ENCODE data around the gene GDA.

Gene GDA

DNA sequence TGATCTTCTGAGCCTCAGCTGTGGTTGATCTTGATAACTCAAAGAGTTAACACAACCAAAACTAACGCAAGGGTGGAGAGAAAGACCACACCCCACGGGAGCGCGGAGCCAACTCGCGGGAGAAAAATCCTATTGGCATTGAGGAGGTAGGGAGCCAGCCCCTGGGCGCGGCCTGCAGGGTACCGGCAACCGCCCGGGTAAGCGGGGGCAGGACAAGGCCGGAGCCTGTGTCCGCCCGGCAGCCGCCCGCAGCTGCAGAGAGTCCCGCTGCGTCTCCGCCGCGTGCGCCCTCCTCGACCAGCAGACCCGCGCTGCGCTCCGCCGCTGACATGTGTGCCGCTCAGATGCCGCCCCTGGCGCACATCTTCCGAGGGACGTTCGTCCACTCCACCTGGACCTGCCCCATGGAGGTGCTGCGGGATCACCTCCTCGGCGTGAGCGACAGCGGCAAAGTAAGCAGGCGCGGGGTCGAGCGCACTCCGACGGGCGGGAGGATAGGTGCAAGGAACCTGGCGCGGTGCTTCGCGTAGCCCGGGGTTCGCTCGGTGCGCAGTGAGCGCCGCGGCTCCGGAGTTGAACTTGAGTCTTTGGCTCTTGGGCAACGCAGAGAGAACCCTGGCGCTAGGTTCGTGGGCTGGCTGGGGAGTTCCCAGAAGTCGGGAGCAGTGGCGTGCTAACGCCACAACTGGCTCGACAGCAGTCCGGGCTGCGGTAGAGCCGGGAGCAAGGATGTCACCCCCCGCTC, at the start of gene GDA:
TSS of gene GDA (plus strand) at position 210 of the 745 bp plus-strand sequence. CDS start at position 330, 120 bp downstream.
- DNase-seq = no peak

DNA sequence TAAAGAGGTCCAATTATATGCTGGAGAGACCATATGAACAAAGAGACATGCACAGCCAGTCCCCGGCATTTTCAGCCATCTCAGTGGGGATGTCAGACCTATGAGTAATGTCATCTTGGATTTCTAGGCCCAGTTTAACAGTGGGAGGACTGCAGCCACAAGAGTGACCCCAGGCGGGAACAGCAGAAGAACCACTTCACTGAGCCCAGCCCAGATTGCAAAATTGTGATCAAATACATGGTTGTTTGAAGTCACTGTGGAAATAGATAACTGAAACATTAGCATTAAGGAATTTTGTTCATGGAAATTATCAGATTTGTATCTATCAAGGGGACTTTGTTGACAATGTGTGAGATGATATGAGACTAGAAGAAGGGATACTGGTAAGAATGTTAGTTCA, 46.7 kb upstream of the GDA start:
- no peak for DNase-seq

DNA sequence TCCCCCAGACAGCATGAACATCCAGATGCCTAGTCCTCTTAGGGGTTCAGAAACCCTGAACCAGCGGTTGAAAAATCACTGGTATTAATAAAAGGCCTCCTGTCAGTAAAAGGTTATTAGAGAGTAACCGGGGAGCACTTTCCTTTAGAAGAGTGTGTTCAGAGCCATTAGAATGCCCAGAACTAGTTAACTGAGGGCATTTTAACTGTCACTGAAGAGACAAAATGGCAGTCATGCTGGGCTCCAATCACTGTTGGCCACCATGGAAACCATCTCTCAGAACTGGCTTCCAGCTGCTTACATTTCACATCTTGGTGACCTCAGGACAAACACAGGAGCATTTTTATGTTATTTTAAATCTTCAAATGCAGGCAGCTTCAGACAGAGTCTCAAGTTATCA, 36.2 kb upstream of the GDA start:
- DNase-seq = no peak

DNA sequence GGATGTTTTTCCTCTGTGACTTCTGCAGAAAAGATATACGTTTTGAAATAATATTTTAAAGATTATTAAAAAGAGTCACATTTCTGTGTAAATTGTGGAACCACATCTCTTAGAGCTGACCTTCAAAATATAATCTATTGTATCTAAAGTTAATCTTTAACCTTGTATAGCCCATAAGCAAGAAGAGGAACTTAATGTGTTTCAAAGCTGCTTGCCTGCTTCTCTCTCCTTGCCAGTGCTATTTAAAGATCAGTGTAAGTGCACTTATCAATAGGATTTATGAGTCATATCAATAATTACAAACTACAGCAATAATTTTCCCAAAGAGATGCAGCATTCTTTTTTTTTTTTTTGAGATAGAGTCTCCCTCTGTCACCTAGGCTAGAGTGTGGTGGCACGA, 29.4 kb upstream of the GDA start:
- no peak for DNase-seq

- no peak for DNase-seq
Measured at GRCh38 chr9:72124947-72125346, 24.3 kb upstream of the GDA start.

DNA sequence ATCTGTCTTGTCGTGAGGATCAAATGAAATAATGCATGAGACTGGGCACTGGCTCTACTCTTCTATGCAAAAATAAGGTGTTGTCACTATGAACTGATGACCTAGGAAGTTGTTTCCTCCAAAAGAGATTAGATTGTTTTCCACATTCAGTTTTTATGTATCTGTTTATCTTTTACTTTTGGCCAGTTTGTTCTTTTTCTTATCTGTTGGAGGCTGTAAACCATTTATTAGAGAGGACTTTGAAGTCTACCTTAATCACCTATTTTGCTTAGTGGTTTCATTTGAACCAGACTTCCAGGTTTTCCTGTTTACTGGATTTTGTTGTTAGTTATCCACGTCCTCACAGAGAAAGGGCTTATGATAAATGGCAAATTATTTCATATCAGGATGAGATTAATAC, 21.5 kb upstream of the GDA start:
- no peak for DNase-seq

DNA sequence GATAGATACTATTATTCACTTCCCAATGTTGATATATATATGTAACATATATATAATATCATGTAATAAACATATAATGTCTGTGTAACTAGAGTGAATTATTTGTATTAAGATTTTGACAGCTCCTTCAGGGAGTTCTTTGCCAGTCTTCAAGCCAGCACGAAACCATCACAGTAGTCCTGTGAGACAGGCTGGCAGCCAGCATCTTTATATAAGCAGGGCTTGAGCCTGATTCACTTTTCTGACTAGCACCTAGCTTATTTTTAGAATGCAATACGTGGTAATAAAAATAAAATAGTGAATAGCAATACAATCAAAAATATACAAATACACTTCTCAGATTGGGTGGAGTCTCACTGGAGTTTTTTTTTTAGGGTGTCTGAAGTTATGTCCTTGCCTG, 20.7 kb upstream of the GDA start:
- no peak for DNase-seq

DNA sequence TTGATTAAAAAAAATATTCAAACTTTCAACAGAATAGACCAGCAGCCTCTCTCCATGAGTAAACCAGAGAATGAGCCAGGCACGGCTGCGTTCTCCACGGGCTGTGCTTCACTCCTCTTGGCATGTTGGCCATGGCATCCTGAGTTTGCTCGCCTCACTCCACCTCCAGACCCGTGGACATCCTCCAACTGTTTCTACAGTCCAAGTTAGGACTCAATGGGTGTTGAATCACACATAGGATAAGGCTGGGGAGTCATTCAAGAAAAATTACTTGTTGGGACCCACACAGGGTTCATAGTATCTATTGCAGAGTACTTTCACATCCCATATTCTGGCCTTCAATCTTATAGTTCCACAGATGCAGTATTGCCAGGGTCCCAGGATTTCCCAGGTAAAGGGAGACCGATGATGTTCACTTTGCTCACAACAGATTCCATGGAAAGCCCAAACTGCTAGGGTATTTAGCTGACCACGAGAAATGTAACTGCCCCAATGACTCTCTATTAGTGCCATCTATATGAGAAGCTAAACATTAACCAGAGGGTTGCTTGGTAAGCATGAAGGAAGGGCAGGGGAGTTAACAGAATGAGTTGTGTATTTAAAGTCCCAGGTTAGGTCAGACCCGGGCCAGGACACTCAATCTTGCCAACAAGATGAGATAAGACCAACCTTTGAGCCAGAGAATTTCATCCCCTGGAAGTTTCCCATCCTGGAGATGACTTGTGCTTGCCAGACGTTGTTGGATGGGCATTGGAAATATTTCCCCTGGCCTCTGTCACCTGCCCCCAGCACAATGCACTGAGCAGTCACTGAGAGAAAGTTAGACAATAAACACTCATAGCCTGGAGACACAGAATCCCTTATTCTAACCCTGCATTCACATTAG, 19.7 kb upstream of the GDA start:
- no peak for DNase-seq

DNA sequence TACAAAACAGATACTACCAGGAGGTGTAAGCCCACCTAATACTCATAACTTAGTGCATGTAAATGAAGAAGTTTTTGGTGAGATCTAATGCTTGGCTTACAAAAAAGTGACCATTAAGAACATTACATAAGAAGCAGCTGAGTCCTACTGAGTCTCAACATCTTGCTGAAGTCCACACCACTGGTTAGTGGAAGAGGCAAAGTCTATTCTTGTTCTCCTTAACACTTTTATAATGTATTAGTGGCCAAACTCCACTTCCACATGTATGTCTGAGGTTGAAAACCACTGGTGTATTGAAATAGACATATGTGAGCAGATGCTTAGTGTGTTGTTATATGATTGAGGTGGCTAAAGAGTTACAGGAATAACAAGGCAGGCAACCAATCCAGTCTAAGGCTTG, 18.9 kb upstream of the GDA start:
- DNase-seq = no peak

- DNase-seq = no peak
Measured at GRCh38 chr9:72131206-72131605, 18.0 kb upstream of the GDA start.

GRCh38 chr9:72132052-72132451, 17.2 kb upstream of the GDA start:
- no peak for DNase-seq

- no peak for DNase-seq
Measured at GRCh38 chr9:72133365-72134035, 15.7 kb upstream of the GDA start.

GRCh38 chr9:72134801-72135200, 14.4 kb upstream of the GDA start:
- no peak for DNase-seq

GRCh38 chr9:72137697-72138365, 11.4 kb upstream of the GDA start:
- DNase-seq = no peak

DNA sequence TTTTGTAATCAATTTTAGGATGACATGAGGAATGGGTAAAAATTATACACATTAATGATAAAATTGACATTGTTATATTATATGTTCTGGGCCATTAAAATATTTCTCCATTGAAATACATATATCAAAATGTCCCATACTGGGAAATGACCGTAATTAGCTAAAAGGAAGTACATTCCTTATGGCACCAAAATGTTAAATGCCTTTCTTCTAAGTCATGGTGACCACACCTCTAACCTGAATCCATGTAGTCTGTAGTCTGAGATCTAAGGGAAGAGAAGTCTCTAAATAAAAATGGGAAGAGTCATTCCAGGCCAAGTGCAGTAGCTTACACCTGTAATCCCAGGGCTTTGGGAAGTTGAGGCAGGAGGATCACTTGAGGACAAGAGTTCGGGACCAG, 10.0 kb upstream of the GDA start:
- DNase-seq = no peak

GRCh38 chr9:72140586-72140985, 8.7 kb upstream of the GDA start:
- no peak for DNase-seq

DNA sequence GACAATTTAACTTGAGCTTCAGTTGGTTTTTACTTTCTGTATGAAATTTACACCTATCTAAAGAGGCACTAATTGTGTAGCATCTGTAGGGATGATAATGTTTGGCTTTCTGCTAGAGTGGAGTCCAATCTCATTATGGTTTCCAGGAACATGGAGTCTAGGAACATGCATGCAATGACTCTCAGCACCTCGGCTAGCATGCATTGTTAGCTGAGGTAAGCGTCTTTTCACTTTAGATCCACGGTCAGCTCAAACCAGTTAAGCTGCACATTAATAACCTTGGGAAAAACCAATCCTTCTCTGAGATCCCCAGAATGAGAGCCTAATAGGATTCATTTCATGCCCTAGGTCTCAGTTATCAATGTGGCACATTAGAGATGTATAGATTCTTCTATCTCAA, 7.8 kb upstream of the GDA start:
- no peak for DNase-seq

- no peak for DNase-seq
Measured at GRCh38 chr9:72144756-72145492, 4.3 kb upstream of the GDA start.

- no peak for DNase-seq
Measured at GRCh38 chr9:72145733-72146505, 3.3 kb upstream of the GDA start.

DNA sequence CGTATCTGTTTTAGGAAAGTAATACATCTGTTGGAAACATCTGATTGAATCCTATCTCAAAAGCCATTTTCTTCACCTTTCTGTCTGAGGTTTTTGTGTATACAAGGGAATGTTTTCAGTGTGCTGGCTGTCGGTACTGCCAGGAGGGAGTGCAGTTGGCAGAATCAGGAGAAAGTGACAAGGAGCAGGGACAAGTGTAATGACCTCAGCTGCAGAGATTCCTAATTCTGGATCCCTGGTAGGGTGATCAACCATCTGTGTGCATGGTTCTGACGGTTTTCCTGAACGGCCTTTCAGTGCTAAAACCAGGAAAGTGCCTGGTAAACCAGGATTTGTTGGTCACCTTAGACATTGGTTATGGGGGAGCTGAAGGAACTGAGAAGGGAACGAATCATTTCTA, 1.6 kb upstream of the GDA start:
- DNase-seq = no peak

GRCh38 chr9:72150127-72150526, 887 bp downstream of the GDA start:
- DNase-seq = no peak

GRCh38 chr9:72150661-72151060, 1.4 kb downstream of the GDA start:
- DNase-seq = no peak
